Fibroblast of lung (primary cell): ENCODE measurements around the gene H6PD. TPM values are rescaled to one million over a fixed set of nuclear protein-coding genes. Genes with fewer than 3 reads are reported as not detected.

Source experiments
- DNase-seq, 2 donors: peaks; one replicate each; pipeline versions ENCODE4 v3.0.0 to v3.0.0-alpha.2; 2010; ENCODE audit warnings: low read depth in 2 of 2
- H2AFZ ChIP-seq: 2 replicates; pipeline ENCODE4 v1.5.1; 2012; ENCODE audit warnings: low read length, control low read depth, inconsistent platforms
- H3K27ac ChIP-seq: 2 replicates; pipeline ENCODE4 v1.5.1; 2011; ENCODE audit warnings: low read length, control low read depth; ENCODE audit not compliant: insufficient read depth
- H3K27me3 ChIP-seq: 2 replicates; pipeline ENCODE4 v1.5.1; 2011; ENCODE audit warnings: mild to moderate bottlenecking, low read length; ENCODE audit not compliant: control insufficient read depth, insufficient read depth
- H3K36me3 ChIP-seq: 2 replicates; pipeline ENCODE4 v1.5.1; 2011; ENCODE audit warnings: low read length; ENCODE audit not compliant: control insufficient read depth, insufficient read depth
- H3K4me1 ChIP-seq: 2 replicates; pipeline ENCODE4 v1.5.1; 2011; ENCODE audit warnings: low read length; ENCODE audit not compliant: control insufficient read depth, insufficient read depth; ENCODE audit errors: extremely low read depth
- H3K4me2 ChIP-seq: 2 replicates; pipeline ENCODE4 v1.5.1; 2011; ENCODE audit warnings: low read length, control low read depth; ENCODE audit not compliant: insufficient read depth; ENCODE audit errors: extremely low read depth
- H3K4me3 ChIP-seq, 4 experiments: fragments of 200-600 bp in 1 of 4; sonication (generic) in 1 of 4; replicated peaks in 1 of 4; 2 replicates each; pipeline ENCODE4 v1.5.1; 2011 to 2016; ENCODE audit warnings: low read length in 4 of 4, low read depth in 3 of 4, mild to moderate bottlenecking in 3 of 4, control low read depth in 2 of 4, inconsistent platforms in 1 of 4, mixed read lengths in 1 of 4; ENCODE audit not compliant: insufficient read depth in 1 of 4; ENCODE audit errors: control extremely low read depth in 1 of 4
- H3K79me2 ChIP-seq: 2 replicates; pipeline ENCODE4 v1.5.1; 2012; ENCODE audit warnings: mild to moderate bottlenecking, low read length, inconsistent platforms; ENCODE audit not compliant: control insufficient read depth, insufficient read depth
- H3K9ac ChIP-seq: 2 replicates; pipeline ENCODE4 v1.5.1; 2011; ENCODE audit warnings: mild to moderate bottlenecking, low read length, control low read depth; ENCODE audit not compliant: insufficient read depth
- H3K9me3 ChIP-seq: 2 replicates; pipeline ENCODE4 v1.5.1; 2012; ENCODE audit warnings: low read depth, low read length; ENCODE audit not compliant: control insufficient read depth, insufficient read depth
- H4K20me1 ChIP-seq: 2 replicates; pipeline ENCODE4 v1.5.1; 2011; ENCODE audit warnings: low read length; ENCODE audit not compliant: control insufficient read depth, insufficient read depth; ENCODE audit errors: extremely low read depth
- EZH2 ChIP-seq: IDR thresholded peaks from 2 replicates; pipeline ENCODE4 v1.5.1; 2012; ENCODE audit warnings: low read length, control low read depth, mild to moderate bottlenecking; ENCODE audit errors: missing control alignments
- polyA plus RNA-seq, 2 donors: library from polyadenylated mRNA; depleted of rRNA in 1 of 2; stranded (reverse) in 1 of 2; unstranded in 1 of 2; fragments of >200 nt; gene quantifications; 2 replicates each; pipeline ENCODE4 v1.2.1, GENCODE V29; 2011 to 2012; ENCODE audit warnings: missing spikeins in 1 of 2
- total RNA-seq: library from RNA; depleted of rRNA; stranded (reverse); fragments of >200 nt; gene quantifications from 2 replicates; pipeline ENCODE4 v1.2.1, GENCODE V29; 2014
- TF ChIP-seq, protein P1 (sequence below), 2 donors: IDR thresholded peaks in 1 of 2; conservative IDR thresholded peaks in 1 of 2; 1 replicate in 1 of 2; 2 replicates in 1 of 2; pipeline ENCODE4 v1.5.1; 2011 to 2012; ENCODE audit warnings: low read length in 2 of 2, control low read depth in 1 of 2, inconsistent platforms in 1 of 2, low read depth in 1 of 2, mild to moderate bottlenecking in 1 of 2

The H6PD gene
- total and polyA plus RNA-seq, 2 donors (not counting 1 experiment from before 2014, with no cell fraction given), result 15.2 to 23.5 TPM

DNA sequence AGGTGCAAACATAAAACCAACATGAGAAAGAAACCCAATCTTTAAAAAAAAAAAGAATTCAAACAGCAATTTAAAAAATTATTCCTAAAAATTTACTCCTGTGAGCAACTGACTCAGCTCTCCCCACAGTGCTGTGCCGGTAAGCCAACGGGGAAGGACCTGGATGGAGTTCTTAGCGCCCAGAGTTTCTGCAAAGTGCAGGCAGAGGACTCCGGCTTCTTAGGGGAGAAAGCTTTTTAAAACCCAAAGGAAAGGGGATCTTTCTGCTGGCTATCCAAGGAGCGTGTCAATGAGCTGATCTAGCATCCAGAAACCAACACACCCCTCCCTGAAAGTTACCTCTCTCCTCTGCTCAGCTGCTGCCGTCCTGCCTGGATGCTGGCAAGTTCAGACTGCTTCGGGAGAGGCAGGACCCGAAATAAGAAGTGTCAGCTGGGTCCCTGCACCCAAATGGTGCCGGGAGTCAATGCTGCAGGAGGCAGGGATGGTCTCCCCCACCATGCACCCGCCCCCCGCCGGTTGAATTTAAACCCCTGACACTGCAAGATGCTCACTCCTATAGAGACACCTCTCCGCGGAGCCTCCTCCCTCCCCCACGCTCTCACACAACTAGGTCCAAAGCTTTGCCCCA, 32.2 kb upstream of the H6PD start:
- no peak overlapping the region for H3K27ac ChIP-seq
- DNase-seq, result no peak

GRCh38 chr1:9203511-9203982, 31.0 kb upstream of the H6PD start:
- no peak overlapping the region for H3K9ac ChIP-seq
- no peak for DNase-seq
- no peaks in the 10 kb centered on the region for H3K9me3 ChIP-seq
- no peak overlapping the region for H3K4me2 ChIP-seq
- TF ChIP-seq, protein P1, sequence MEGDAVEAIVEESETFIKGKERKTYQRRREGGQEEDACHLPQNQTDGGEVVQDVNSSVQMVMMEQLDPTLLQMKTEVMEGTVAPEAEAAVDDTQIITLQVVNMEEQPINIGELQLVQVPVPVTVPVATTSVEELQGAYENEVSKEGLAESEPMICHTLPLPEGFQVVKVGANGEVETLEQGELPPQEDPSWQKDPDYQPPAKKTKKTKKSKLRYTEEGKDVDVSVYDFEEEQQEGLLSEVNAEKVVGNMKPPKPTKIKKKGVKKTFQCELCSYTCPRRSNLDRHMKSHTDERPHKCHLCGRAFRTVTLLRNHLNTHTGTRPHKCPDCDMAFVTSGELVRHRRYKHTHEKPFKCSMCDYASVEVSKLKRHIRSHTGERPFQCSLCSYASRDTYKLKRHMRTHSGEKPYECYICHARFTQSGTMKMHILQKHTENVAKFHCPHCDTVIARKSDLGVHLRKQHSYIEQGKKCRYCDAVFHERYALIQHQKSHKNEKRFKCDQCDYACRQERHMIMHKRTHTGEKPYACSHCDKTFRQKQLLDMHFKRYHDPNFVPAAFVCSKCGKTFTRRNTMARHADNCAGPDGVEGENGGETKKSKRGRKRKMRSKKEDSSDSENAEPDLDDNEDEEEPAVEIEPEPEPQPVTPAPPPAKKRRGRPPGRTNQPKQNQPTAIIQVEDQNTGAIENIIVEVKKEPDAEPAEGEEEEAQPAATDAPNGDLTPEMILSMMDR (conservative IDR thresholded peaks at IDR 0.05 in 1 of 2, IDR thresholded peaks at IDR 0.05 in 1 of 2; ENCODE audit: low read depth in 1 of 2, low read length in 2 of 2), result no peak
- peak; percentile 32 for TF ChIP-seq EZH2
- no peak overlapping the region for H3K27ac ChIP-seq
- H2AFZ ChIP-seq, result no peak overlapping the region
- no peak overlapping the region for H3K4me3 ChIP-seq
- H3K27me3 ChIP-seq, result peaks cover 9% of the 10 kb centered on the region
- peaks cover 5% of the 10 kb centered on the region for H3K4me1 ChIP-seq
- no peaks in the 10 kb centered on the region for H4K20me1 ChIP-seq
- H3K79me2 ChIP-seq, result no peaks in the 10 kb centered on the region
- no peaks in the 10 kb centered on the region for H3K36me3 ChIP-seq

More for the DNA sequence above, 32.2 kb upstream of the H6PD start:
- no peaks in the 10 kb centered on the region for H4K20me1 ChIP-seq
- H3K36me3 ChIP-seq, result no peaks in the 10 kb centered on the region
- H3K4me3 ChIP-seq, result peak overlapping the region; percentile 10 to 72 (median 38)
- TF ChIP-seq, protein P1 (conservative IDR thresholded peaks at IDR 0.05 in 1 of 2, IDR thresholded peaks at IDR 0.05 in 1 of 2; ENCODE audit: low read depth in 1 of 2, low read length in 2 of 2), result no peak
- peak; percentile 62 for TF ChIP-seq EZH2
- H3K4me2 ChIP-seq, result peak overlapping the region; percentile 57
- H2AFZ ChIP-seq, result peak overlapping the region; percentile 25
- peaks cover 9% of the 10 kb centered on the region for H3K27me3 ChIP-seq
- H3K9me3 ChIP-seq, result no peaks in the 10 kb centered on the region
- H3K9ac ChIP-seq, result no peak overlapping the region
- H3K4me1 ChIP-seq, result peaks cover 9% of the 10 kb centered on the region
- H3K79me2 ChIP-seq, result no peaks in the 10 kb centered on the region

DNA sequence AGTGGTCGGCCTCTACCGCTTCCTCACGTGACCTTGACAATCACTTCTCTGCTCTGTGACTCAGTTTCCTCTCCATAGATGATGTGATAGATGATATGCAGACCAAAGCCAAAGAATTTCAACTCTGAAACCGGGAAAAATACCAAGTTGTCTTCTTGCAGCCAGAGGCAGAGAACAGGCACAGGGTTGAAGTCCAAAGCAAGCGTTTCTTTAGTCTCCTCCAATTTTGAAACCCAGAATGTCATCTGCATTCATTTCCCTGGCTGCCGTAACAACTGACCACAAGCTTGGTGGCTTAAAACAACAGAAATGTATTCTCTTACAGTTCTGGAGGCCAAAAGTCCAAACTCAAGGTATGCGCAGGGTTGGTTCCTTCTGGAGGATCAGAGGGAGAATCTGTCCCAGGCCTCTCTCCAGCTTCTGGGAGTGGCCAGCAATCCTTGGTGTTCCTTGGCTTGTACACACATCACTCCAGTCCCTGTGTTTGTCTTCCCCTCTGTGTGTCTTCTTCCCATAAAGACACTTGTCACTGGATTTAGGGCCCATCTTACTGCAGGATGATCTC, 30.3 kb upstream of the H6PD start:
- Histone ChIP-seq H3K27ac (no peak overlapping the region), H2AFZ (no peak overlapping the region), H3K9ac (no peak overlapping the region), H3K27me3 (peaks cover 9% of the 10 kb centered on the region), H4K20me1 (no peaks in the 10 kb centered on the region), H3K79me2 (no peaks in the 10 kb centered on the region), H3K9me3 (no peaks in the 10 kb centered on the region), H3K36me3 (no peaks in the 10 kb centered on the region), H3K4me2 (no peak overlapping the region), H3K4me3 (no peak overlapping the region), H3K4me1 (peaks cover 5% of the 10 kb centered on the region)
- DNase-seq, result no peak
- TF ChIP-seq, protein P1 (conservative IDR thresholded peaks at IDR 0.05 in 1 of 2, IDR thresholded peaks at IDR 0.05 in 1 of 2; ENCODE audit: low read depth in 1 of 2, low read length in 2 of 2), result no peak
- TF ChIP-seq EZH2, result no peak
